GM19452 (cell line): ENCODE results near the gene TRIM5.
A peak's percentile ranks its signal among the peaks of the same experiment; 100 is the strongest.
"Not testable (repeated sequence)": the region's sequence is repeated elsewhere in the genome, so short reads cannot be mapped to it uniquely, and the experiment has no call there.

Experiments used
- ATAC-seq: cut with Tn5 transposase; IDR thresholded peaks from one replicate; pipeline ENCODE4 v1.9.1; 2021; ENCODE audit not compliant: unreplicated experiment

Gene TRIM5

GRCh38 chr11:5689551-5689983, 4.7 kb upstream of the TRIM5 start, which contains the start of gene TRIM22:
TRIM22 (plus strand) TSS chr11:5689790; CDS start chr11:5696233, 6,443 bp downstream.
- peak; percentile 73 for ATAC-seq

- no peak for ATAC-seq
Observed at GRCh38 chr11:5688482-5688881, 3.6 kb upstream of the TRIM5 start.

- no peak for ATAC-seq
Observed at GRCh38 chr11:5686426-5686825, 1.6 kb upstream of the TRIM5 start.

GRCh38 chr11:5684036-5684645, 733 bp downstream of the TRIM5 start:
- peak; percentile 9 for ATAC-seq

- not testable (repeated sequence) for ATAC-seq
Observed at GRCh38 chr11:5683620-5684019, 1.3 kb downstream of the TRIM5 start.

GRCh38 chr11:5682890-5683441, 1.9 kb downstream of the TRIM5 start:
- not testable (repeated sequence) for ATAC-seq

GRCh38 chr11:5679811-5680210, 5.1 kb downstream of the TRIM5 start:
- ATAC-seq, result no peak

- no peak for ATAC-seq
Observed at GRCh38 chr11:5674391-5674790, 10.5 kb downstream of the TRIM5 start.

- ATAC-seq, result no peak
Observed at GRCh38 chr11:5671831-5672230, 13.0 kb downstream of the TRIM5 start.

GRCh38 chr11:5666402-5666793, 18.5 kb downstream of the TRIM5 start:
- ATAC-seq, result no peak

GRCh38 chr11:5665746-5666401, 19.0 kb downstream of the TRIM5 start:
- ATAC-seq, result no peak

GRCh38 chr11:5665051-5665570, 19.8 kb downstream of the TRIM5 start:
- ATAC-seq, result no peak

GRCh38 chr11:5663511-5663910, 21.4 kb downstream of the TRIM5 start:
- ATAC-seq, result no peak

- ATAC-seq, result no peak
Observed at GRCh38 chr11:5658318-5658717, 26.6 kb downstream of the TRIM5 start.

- ATAC-seq, result not testable (repeated sequence)
Observed at GRCh38 chr11:5656956-5657355, 27.9 kb downstream of the TRIM5 start.

GRCh38 chr11:5655474-5655873, 29.4 kb downstream of the TRIM5 start:
- ATAC-seq, result no peak

- ATAC-seq, result no peak
Observed at GRCh38 chr11:5646139-5646538, 38.7 kb downstream of the TRIM5 start.

GRCh38 chr11:5643585-5643984, 41.3 kb downstream of the TRIM5 start:
- no peak for ATAC-seq

GRCh38 chr11:5639953-5640352, 44.9 kb downstream of the TRIM5 start:
- no peak for ATAC-seq

GRCh38 chr11:5631969-5632635, 52.8 kb downstream of the TRIM5 start:
- peak; percentile 91 for ATAC-seq

GRCh38 chr11:5631417-5631816, 53.5 kb downstream of the TRIM5 start:
- peak; percentile 22 for ATAC-seq

GRCh38 chr11:5626196-5626595, 58.7 kb downstream of the TRIM5 start:
- ATAC-seq, result no peak
